PC-9 (cell line): Measurements from ENCODE around the gene RDM1.

Source experiments
- EZH2 ChIP-seq: fragments of 200-600 bp; sonication (generic); IDR thresholded peaks from 2 replicates; pipeline ENCODE4 v1.8.0; 2017; ENCODE audit warnings: antibody characterized with exemption, low read depth
- TF ChIP-seq, protein P1 (sequence below): fragments of 200-600 bp; sonication (generic); conservative IDR thresholded peaks from 2 replicates; pipeline ENCODE4 v1.6.1; 2017; ENCODE audit warnings: mixed run types, antibody characterized with exemption, mild to moderate bottlenecking, moderate library complexity

DNA sequence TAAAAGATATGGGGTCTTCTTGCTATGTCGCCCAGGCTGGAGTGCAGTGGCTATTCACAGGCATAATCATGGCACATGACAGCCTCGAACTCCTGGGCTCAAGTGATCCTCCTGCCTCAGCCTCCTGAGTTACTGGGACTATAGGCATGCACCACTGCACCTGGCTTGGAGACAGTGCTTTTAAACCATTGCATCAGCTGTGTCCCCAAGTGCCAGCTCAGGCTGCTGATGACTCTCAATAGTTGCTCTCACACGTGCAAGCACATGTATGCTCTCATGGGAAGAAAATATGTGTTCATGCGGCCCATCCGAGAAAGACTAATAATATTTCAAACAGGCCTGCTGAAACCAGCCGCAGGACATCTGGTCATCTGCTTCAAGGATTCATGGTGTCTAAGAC, 42.0 kb upstream of the RDM1 start:
- TF ChIP-seq, protein P1, sequence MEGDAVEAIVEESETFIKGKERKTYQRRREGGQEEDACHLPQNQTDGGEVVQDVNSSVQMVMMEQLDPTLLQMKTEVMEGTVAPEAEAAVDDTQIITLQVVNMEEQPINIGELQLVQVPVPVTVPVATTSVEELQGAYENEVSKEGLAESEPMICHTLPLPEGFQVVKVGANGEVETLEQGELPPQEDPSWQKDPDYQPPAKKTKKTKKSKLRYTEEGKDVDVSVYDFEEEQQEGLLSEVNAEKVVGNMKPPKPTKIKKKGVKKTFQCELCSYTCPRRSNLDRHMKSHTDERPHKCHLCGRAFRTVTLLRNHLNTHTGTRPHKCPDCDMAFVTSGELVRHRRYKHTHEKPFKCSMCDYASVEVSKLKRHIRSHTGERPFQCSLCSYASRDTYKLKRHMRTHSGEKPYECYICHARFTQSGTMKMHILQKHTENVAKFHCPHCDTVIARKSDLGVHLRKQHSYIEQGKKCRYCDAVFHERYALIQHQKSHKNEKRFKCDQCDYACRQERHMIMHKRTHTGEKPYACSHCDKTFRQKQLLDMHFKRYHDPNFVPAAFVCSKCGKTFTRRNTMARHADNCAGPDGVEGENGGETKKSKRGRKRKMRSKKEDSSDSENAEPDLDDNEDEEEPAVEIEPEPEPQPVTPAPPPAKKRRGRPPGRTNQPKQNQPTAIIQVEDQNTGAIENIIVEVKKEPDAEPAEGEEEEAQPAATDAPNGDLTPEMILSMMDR: no peak
- no peak for TF ChIP-seq EZH2
